ENCODE data around the gene RAB11FIP3. TPM values are rescaled to one million over a fixed set of nuclear protein-coding genes. Genes with fewer than 3 reads are reported as not detected.

The RAB11FIP3 gene
- total RNA-seq, 2 donors from 2014 or later = 62.7 to 68.9 TPM

DNA sequence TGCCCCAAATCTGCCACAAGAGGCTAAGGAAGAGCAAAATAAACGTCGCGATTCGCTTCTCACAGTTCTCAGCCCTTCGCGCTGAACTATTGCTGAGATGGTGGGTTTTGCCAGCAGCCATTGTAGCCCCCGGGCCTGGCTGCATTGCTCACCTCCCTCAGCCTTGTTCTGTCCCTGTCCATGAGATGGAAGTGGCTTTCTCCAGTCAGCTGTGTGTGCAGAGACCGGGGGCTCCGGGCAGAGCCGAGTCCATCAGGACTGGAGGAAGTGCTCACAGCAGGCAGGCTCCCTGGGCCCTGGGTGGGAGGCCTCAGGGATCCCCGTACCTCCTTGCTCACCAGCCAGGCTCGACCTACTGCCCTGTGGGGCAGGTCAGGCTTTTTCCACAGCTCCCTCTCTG, 74.5 kb downstream of the RAB11FIP3 start:
- H3K27ac ChIP-seq (ENCODE audit: low read depth, low read length) = no peak overlapping the region
- Mint-ChIP-seq H3K4me3 (no peak overlapping the region), H3K9me3 (peaks cover 3% of the 10 kb centered on the region), H3K27ac (peak overlapping the region; percentile 37), H3K4me1 (peaks cover 5% of the 10 kb centered on the region), H3K27me3 (ENCODE audit: insufficient read depth) (no peaks in the 10 kb centered on the region), H3K36me3 (ENCODE audit: low read depth) (peaks cover 41% of the 10 kb centered on the region)
- 93 to 94% methylated on average over 7 to 12 of the region's 12 CpGs for WGBS, 2 experiments (ENCODE audit: insufficient coverage in 1 of 2, insufficient read length in 1 of 2)
- H3K9ac ChIP-seq (ENCODE audit: extremely low read depth, low read length, poor library complexity, severe bottlenecking) = no peak overlapping the region
- no peak for DNase-seq
- H3K36me3 ChIP-seq (ENCODE audit: control insufficient read depth, insufficient read depth, low read length) = peaks cover 14% of the 10 kb centered on the region
- H3K27me3 ChIP-seq (ENCODE audit: control insufficient read depth, insufficient read depth, low read length, poor library complexity, severe bottlenecking) = no peaks in the 10 kb centered on the region
- H3K4me1 ChIP-seq (ENCODE audit: control insufficient read depth, insufficient read depth, low read length) = peaks cover 8% of the 10 kb centered on the region
- TF ChIP-seq, protein P1, sequence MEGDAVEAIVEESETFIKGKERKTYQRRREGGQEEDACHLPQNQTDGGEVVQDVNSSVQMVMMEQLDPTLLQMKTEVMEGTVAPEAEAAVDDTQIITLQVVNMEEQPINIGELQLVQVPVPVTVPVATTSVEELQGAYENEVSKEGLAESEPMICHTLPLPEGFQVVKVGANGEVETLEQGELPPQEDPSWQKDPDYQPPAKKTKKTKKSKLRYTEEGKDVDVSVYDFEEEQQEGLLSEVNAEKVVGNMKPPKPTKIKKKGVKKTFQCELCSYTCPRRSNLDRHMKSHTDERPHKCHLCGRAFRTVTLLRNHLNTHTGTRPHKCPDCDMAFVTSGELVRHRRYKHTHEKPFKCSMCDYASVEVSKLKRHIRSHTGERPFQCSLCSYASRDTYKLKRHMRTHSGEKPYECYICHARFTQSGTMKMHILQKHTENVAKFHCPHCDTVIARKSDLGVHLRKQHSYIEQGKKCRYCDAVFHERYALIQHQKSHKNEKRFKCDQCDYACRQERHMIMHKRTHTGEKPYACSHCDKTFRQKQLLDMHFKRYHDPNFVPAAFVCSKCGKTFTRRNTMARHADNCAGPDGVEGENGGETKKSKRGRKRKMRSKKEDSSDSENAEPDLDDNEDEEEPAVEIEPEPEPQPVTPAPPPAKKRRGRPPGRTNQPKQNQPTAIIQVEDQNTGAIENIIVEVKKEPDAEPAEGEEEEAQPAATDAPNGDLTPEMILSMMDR (conservative IDR thresholded peaks at IDR 0.05) = no peak
- no peak overlapping the region for H3K4me3 ChIP-seq (ENCODE audit: low read length)
- no peaks in the 10 kb centered on the region for H3K9me3 ChIP-seq (ENCODE audit: control insufficient read depth, low read length)

DNA sequence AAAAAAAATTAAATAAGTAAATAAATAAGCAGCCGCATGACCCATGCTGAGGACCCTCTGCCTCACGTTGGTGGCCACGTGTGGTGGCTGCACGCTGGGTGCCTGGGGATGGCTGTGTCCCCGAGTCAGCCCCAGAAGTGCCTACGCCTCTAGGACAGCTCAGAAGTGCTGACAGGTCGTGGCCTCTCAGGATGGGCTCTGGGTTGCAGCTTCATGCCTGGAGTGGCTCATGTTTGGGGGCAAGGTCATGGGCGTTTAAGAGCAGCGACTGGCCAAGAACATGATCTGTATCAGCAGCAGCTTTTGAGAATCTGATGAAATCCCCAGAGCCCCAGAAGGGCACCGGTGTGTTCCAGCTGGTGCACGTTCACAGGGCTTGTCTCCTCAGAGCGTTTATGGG, 75.3 kb downstream of the RAB11FIP3 start:
- TF ChIP-seq, protein P1 (conservative IDR thresholded peaks at IDR 0.05) = no peak
- Mint-ChIP-seq H3K27ac (no peak overlapping the region), H3K4me1 (peaks cover 5% of the 10 kb centered on the region), H3K36me3 (ENCODE audit: low read depth) (peaks cover 35% of the 10 kb centered on the region), H3K4me3 (no peak overlapping the region), H3K9me3 (peaks cover under 1% of the 10 kb centered on the region), H3K27me3 (ENCODE audit: insufficient read depth) (no peaks in the 10 kb centered on the region)
- H3K9me3 ChIP-seq (ENCODE audit: control insufficient read depth, low read length) = no peaks in the 10 kb centered on the region
- peaks cover 17% of the 10 kb centered on the region for H3K36me3 ChIP-seq (ENCODE audit: control insufficient read depth, insufficient read depth, low read length)
- peaks cover 8% of the 10 kb centered on the region for H3K4me1 ChIP-seq (ENCODE audit: control insufficient read depth, insufficient read depth, low read length)
- no peak overlapping the region for H3K27ac ChIP-seq (ENCODE audit: low read depth, low read length)
- H3K4me3 ChIP-seq (ENCODE audit: low read length) = no peak overlapping the region
- no peaks in the 10 kb centered on the region for H3K27me3 ChIP-seq (ENCODE audit: control insufficient read depth, insufficient read depth, low read length, poor library complexity, severe bottlenecking)
- no peak overlapping the region for H3K9ac ChIP-seq (ENCODE audit: extremely low read depth, low read length, poor library complexity, severe bottlenecking)
- no peak for DNase-seq
- WGBS, 2 experiments (ENCODE audit: insufficient coverage in 1 of 2, insufficient read length in 1 of 2) = 92 to 94% methylated on average over 11 to 12 of the region's 12 CpGs

DNA sequence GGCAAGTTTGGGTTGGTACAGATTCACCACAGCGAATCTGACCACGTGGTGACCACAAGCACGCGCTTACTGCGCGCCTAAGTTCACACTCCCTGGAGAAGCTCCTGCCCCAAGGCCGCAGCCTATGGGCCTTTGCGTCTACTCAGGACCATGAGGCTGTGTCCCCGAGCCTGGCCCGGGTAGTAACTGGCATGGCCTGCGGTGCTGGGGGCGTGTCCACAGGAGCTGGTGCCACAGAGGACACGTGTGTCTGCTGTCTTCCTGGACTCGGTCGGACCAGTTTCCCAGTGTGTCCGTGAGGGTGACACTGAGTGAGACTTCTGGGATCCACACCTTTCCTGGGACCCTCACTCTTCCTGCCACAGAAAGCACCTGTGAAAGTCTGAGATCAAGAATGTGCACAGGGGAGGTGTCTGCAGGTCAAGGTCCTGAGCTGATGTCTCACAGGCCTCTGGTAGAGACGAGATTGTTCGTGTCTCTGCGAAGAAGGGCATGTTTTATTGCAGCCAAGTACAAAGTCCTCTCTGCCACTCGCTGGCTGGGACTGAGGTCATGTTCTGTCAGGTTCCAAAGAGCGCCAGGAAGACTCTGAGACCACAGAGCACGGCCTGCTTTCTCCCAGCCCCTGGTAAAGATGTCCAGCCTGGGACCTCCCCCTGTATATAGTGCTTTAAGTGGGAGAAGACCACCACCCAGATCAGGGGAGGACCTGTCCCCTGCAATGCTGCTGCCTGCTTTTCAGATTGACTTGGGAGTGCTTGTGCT, 76.9 kb downstream of the RAB11FIP3 start:
- no peak overlapping the region for H3K4me3 Mint-ChIP-seq
- H3K9me3 Mint-ChIP-seq = no peaks in the 10 kb centered on the region
- no peak overlapping the region for H3K9ac ChIP-seq (ENCODE audit: extremely low read depth, low read length, poor library complexity, severe bottlenecking)
- peaks cover 24% of the 10 kb centered on the region for H3K36me3 Mint-ChIP-seq (ENCODE audit: low read depth)
- H3K27ac ChIP-seq (ENCODE audit: low read depth, low read length) = no peak overlapping the region
- peaks cover 5% of the 10 kb centered on the region for H3K4me1 Mint-ChIP-seq
- no peak overlapping the region for H3K27ac Mint-ChIP-seq
- no peak for DNase-seq
- H3K4me3 ChIP-seq (ENCODE audit: low read length) = no peak overlapping the region
- peaks cover 14% of the 10 kb centered on the region for H3K36me3 ChIP-seq (ENCODE audit: control insufficient read depth, insufficient read depth, low read length)
- H3K9me3 ChIP-seq (ENCODE audit: control insufficient read depth, low read length) = no peaks in the 10 kb centered on the region
- no peaks in the 10 kb centered on the region for H3K27me3 ChIP-seq (ENCODE audit: control insufficient read depth, insufficient read depth, low read length, poor library complexity, severe bottlenecking)
- TF ChIP-seq, protein P1 (conservative IDR thresholded peaks at IDR 0.05) = no peak
- WGBS, 2 experiments (ENCODE audit: insufficient coverage in 1 of 2, insufficient read length in 1 of 2) = 95 to 96% methylated on average over 20 to 22 of the region's 22 CpGs
- H3K4me1 ChIP-seq (ENCODE audit: control insufficient read depth, insufficient read depth, low read length) = peaks cover 3% of the 10 kb centered on the region
- H3K27me3 Mint-ChIP-seq (ENCODE audit: insufficient read depth) = no peaks in the 10 kb centered on the region
